NK-92 (cell line): ENCODE results near the gene MTG2.

Source experiments
- DNase-seq: peaks from one replicate; lab custom pipeline; 2025; ENCODE audit not compliant: unreplicated experiment; lab: John Stamatoyannopoulos, UW

MTG2 gene

GRCh38 chr20:62178316-62179161 is 4.3 kb upstream of the MTG2 start:
- DNase-seq = no peak

GRCh38 chr20:62179162-62179504 is 3.7 kb upstream of the MTG2 start:
- no peak for DNase-seq

GRCh38 chr20:62181808-62182207 is 1.0 kb upstream of the MTG2 start:
- DNase-seq = no peak

- no peak for DNase-seq
Observed at GRCh38 chr20:62183426-62184142, 756 bp downstream of the MTG2 start.

- no peak for DNase-seq
Observed at GRCh38 chr20:62186096-62186426, 3.2 kb downstream of the MTG2 start.

- DNase-seq = no peak
Observed at GRCh38 chr20:62186887-62187866, 4.3 kb downstream of the MTG2 start.

GRCh38 chr20:62190639-62191411 is 8.0 kb downstream of the MTG2 start:
- DNase-seq = no peak

- no peak for DNase-seq
Observed at GRCh38 chr20:62191781-62192559, 9.1 kb downstream of the MTG2 start.

GRCh38 chr20:62192635-62193034 is 9.8 kb downstream of the MTG2 start:
- no peak for DNase-seq

- no peak for DNase-seq
Observed at GRCh38 chr20:62193079-62194025, 10.5 kb downstream of the MTG2 start.

- no peak for DNase-seq
Observed at GRCh38 chr20:62195075-62195405, 12.2 kb downstream of the MTG2 start.

GRCh38 chr20:62195736-62196135 is 12.9 kb downstream of the MTG2 start:
- DNase-seq = no peak

- no peak for DNase-seq
Observed at GRCh38 chr20:62196286-62196685, 13.5 kb downstream of the MTG2 start.

GRCh38 chr20:62197311-62197710 is 14.5 kb downstream of the MTG2 start:
- DNase-seq = no peak

- no peak for DNase-seq
Observed at GRCh38 chr20:62197801-62198200, 15.0 kb downstream of the MTG2 start.

GRCh38 chr20:62198496-62198895 is 15.7 kb downstream of the MTG2 start:
- no peak for DNase-seq

- DNase-seq = no peak
Observed at GRCh38 chr20:62198931-62199330, 16.1 kb downstream of the MTG2 start.

- DNase-seq = no peak
Observed at GRCh38 chr20:62200491-62201172, 17.8 kb downstream of the MTG2 start.
